K562 (cell line): ENCODE data around the gene DHRS3. TPM values are rescaled to one million over a fixed set of nuclear protein-coding genes. Genes with fewer than 3 reads are reported as not detected.

ENCODE experiments used
- ADNP ChIP-seq: fragments of 200-800 bp; sonication (Bioruptor generic); IDR thresholded peaks from 2 replicates; pipeline ENCODE4 v1.6.1; 2016; ENCODE audit warnings: missing genetic modification characterization, missing compliant biosample characterization
- BCOR ChIP-seq: fragments of 450-650 bp; IDR thresholded peaks from 2 replicates; pipeline ENCODE4 v1.6.1; 2016
- CXXC5 ChIP-seq: fragments of 250-450 bp; sonication (Bioruptor Pico); IDR thresholded peaks from 2 replicates; pipeline ENCODE4 v1.8.0; 2022; ENCODE audit warnings: inconsistent platforms, mild to moderate bottlenecking, moderate library complexity
- EP400 ChIP-seq: fragments of 450-650 bp; IDR thresholded peaks from 2 replicates; pipeline ENCODE4 v1.6.1; 2017; ENCODE audit warnings: antibody characterized with exemption, mild to moderate bottlenecking, moderate library complexity
- HMG20B ChIP-seq: fragments of 250-450 bp; sonication (Bioruptor Pico); IDR thresholded peaks from 2 replicates; pipeline ENCODE4 v1.5.0; 2021; ENCODE audit warnings: mild to moderate bottlenecking
- HNRNPLL ChIP-seq: fragments of 200-400 bp; formaldehyde crosslinking; IDR thresholded peaks from 2 replicates; pipeline ENCODE4 v1.6.1; 2017; ENCODE audit warnings: low read length, low read depth, mild to moderate bottlenecking; ENCODE audit not compliant: poor library complexity, severe bottlenecking
- KDM1A ChIP-seq, 2 experiments: fragments of 450-650 bp; IDR thresholded peaks; 2 replicates each; pipeline ENCODE4 v1.6.1; 2016; ENCODE audit warnings: mild to moderate bottlenecking in 2 of 2
- RBM25 ChIP-seq: fragments of 200-400 bp; formaldehyde crosslinking; IDR thresholded peaks from 2 replicates; pipeline ENCODE4 v1.6.1; 2018; ENCODE audit warnings: low read length, low read depth, moderate library complexity; ENCODE audit not compliant: severe bottlenecking
- SLC30A9 ChIP-seq: fragments of 250-450 bp; sonication (Bioruptor Pico); IDR thresholded peaks from 2 replicates; pipeline ENCODE4 v1.8.0; 2022; ENCODE audit warnings: mild to moderate bottlenecking, moderate library complexity
- ZBTB17 ChIP-seq: fragments of 450-650 bp; formaldehyde crosslinking; IDR thresholded peaks from 2 replicates; pipeline ENCODE4 v1.4.0; 2020; ENCODE audit warnings: mild to moderate bottlenecking
- ZFP36 ChIP-seq: fragments of 150-350 bp; IDR thresholded peaks from 2 replicates; pipeline ENCODE4 v1.6.1; 2018; ENCODE audit warnings: low read length, low read depth; ENCODE audit not compliant: partially characterized antibody
- ZNF282 ChIP-seq: sonication (generic); formaldehyde crosslinking; IDR thresholded peaks from 2 replicates; pipeline ENCODE4 v1.8.1; 2023; ENCODE audit warnings: missing genetic modification reagents
- ZNF408 ChIP-seq: fragments of 250-450 bp; sonication (Bioruptor Pico); IDR thresholded peaks from 2 replicates; pipeline ENCODE4 v1.4.0; 2020; ENCODE audit warnings: low read depth, mild to moderate bottlenecking, moderate library complexity
- ZNF41 ChIP-seq: fragments of 250-450 bp; sonication (Bioruptor Pico); conservative IDR thresholded peaks from 2 replicates; pipeline ENCODE4 v1.4.0; 2020; ENCODE audit warnings: mild to moderate bottlenecking
- ZNF830 ChIP-seq: fragments of 250-450 bp; sonication (Bioruptor Pico); IDR thresholded peaks from 2 replicates; pipeline ENCODE4 v1.5.0; 2021; ENCODE audit warnings: mild to moderate bottlenecking
- polyA plus RNA-seq, 8 experiments: library from polyadenylated mRNA; depleted of rRNA in 4 of 8; stranded (reverse) in 5 of 8; unstranded in 3 of 8; fragments of >200 nt; fragmentation: Nextera tagmentation in 2 of 8; fragmentation: Illumina TruSeq in 1 of 8; extraction: Ambion mirVana in 2 of 8; extraction: Trizol in 1 of 8; gene quantifications; 2 replicates each; pipeline versions ENCODE4 v1.2.1 to v1.2.3, GENCODE V29; 2011 to 2014; ENCODE audit warnings: inconsistent platforms in 1 of 8, missing spikeins in 1 of 8
- total RNA-seq, 7 experiments: library from RNA; depleted of rRNA in 6 of 7; stranded (reverse); fragments of >200 nt in 6 of 7; fragmentation: Illumina TruSeq in 2 of 7; extraction: Trizol in 2 of 7; gene quantifications; 2 replicates each; pipeline versions ENCODE4 v1.2.1 to v1.2.3, GENCODE V29; 2011 to 2021; ENCODE audit warnings: low replicate concordance in 1 of 7
- TF ChIP-seq, protein P1 (sequence below): fragments of 250-450 bp; sonication (Bioruptor Pico); IDR thresholded peaks from 2 replicates; pipeline ENCODE4 v1.8.0; 2021; ENCODE audit warnings: moderate library complexity, mild to moderate bottlenecking, inconsistent platforms
- TF ChIP-seq, protein P2 (sequence below): fragments of 450-650 bp; formaldehyde crosslinking; IDR thresholded peaks from 2 replicates; pipeline ENCODE4 v1.4.0; 2022; ENCODE audit warnings: missing genetic modification characterization
- TF ChIP-seq, protein P3 (sequence below), 2 experiments: fragments of 450-650 bp in 1 of 2; sonication (generic) in 1 of 2; formaldehyde crosslinking in 1 of 2; IDR thresholded peaks in 1 of 2; conservative IDR thresholded peaks in 1 of 2; 2 replicates each; pipeline versions ENCODE4 v1.6.1 to v1.8.1; 2016 to 2023; ENCODE audit warnings: mild to moderate bottlenecking in 2 of 2, moderate library complexity in 2 of 2, inconsistent platforms in 1 of 2, missing genetic modification reagents in 1 of 2
- TF ChIP-seq, protein P4 (sequence below): fragments of 450-650 bp; IDR thresholded peaks from 2 replicates; pipeline ENCODE4 v1.7.1; 2018; ENCODE audit warnings: mild to moderate bottlenecking, low read depth; ENCODE audit not compliant: partially characterized antibody
- TF ChIP-seq, protein P5 (sequence below): IDR thresholded peaks from 3 replicates; pipeline ENCODE4 v1.6.1; 2011; ENCODE audit warnings: borderline replicate concordance, mild to moderate bottlenecking; ENCODE audit not compliant: insufficient read length, insufficient read depth
- TF ChIP-seq, protein P6 (sequence below): fragments of 450-650 bp; formaldehyde crosslinking; IDR thresholded peaks from 2 replicates; pipeline ENCODE4 v1.4.0; 2020; ENCODE audit warnings: mild to moderate bottlenecking

Gene DHRS3
- total and polyA plus RNA-seq, 9 of the 15 experiments (the other 6 are each of a cell fraction or from before 2014, with no cell fraction given), result 21.0 to 116 (median 58.7) TPM

DNA sequence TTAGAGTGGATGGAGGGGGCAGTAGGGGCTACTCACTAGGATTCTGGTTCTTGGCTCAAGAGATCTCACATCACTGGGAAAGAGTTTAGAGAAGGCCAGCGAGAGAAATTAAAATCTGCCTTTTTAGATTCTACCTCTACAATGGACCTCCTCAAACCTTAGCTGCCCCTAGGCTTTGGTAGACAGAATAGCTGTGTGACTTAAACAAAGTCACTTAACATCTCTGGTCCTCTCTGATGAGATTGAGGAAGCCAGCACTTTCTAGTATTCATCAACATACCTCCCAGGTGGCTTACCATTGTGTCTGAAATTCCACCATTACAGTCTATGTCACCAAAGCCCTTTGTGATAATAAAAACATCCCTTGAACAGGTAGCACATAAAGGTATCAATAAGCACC is 44.5 kb upstream of the DHRS3 start (continued):
- peak; percentile 94 for TF ChIP-seq RBM25
- TF ChIP-seq ZNF41 (CRISPR knock-in tag), result no peak
- TF ChIP-seq, protein P1, sequence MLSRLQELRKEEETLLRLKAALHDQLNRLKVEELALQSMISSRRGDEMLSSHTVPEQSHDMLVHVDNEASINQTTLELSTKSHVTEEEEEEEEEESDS (CRISPR knock-in tag), result no peak
- TF ChIP-seq, protein P2, sequence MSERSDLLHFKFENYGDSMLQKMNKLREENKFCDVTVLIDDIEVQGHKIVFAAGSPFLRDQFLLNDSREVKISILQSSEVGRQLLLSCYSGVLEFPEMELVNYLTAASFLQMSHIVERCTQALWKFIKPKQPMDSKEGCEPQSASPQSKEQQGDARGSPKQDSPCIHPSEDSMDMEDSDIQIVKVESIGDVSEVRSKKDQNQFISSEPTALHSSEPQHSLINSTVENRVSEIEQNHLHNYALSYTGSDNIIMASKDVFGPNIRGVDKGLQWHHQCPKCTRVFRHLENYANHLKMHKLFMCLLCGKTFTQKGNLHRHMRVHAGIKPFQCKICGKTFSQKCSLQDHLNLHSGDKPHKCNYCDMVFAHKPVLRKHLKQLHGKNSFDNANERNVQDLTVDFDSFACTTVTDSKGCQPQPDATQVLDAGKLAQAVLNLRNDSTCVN, result no peak
- TF ChIP-seq ZNF830 (CRISPR knock-in tag), result no peak
- peak; percentile 67 for TF ChIP-seq ZFP36
- TF ChIP-seq, protein P3, sequence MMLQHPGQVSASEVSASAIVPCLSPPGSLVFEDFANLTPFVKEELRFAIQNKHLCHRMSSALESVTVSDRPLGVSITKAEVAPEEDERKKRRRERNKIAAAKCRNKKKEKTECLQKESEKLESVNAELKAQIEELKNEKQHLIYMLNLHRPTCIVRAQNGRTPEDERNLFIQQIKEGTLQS (IDR thresholded peaks at IDR 0.05), result no peak
- TF ChIP-seq, protein P3 (CRISPR knock-in tag; conservative IDR thresholded peaks at IDR 0.05), result no peak
- TF ChIP-seq BCOR, result peak; percentile 65; the same call in 1 of the 2 replicates
- TF ChIP-seq HMG20B (CRISPR knock-in tag), result no peak
- TF ChIP-seq ZBTB17, result no peak
- TF ChIP-seq, protein P4, sequence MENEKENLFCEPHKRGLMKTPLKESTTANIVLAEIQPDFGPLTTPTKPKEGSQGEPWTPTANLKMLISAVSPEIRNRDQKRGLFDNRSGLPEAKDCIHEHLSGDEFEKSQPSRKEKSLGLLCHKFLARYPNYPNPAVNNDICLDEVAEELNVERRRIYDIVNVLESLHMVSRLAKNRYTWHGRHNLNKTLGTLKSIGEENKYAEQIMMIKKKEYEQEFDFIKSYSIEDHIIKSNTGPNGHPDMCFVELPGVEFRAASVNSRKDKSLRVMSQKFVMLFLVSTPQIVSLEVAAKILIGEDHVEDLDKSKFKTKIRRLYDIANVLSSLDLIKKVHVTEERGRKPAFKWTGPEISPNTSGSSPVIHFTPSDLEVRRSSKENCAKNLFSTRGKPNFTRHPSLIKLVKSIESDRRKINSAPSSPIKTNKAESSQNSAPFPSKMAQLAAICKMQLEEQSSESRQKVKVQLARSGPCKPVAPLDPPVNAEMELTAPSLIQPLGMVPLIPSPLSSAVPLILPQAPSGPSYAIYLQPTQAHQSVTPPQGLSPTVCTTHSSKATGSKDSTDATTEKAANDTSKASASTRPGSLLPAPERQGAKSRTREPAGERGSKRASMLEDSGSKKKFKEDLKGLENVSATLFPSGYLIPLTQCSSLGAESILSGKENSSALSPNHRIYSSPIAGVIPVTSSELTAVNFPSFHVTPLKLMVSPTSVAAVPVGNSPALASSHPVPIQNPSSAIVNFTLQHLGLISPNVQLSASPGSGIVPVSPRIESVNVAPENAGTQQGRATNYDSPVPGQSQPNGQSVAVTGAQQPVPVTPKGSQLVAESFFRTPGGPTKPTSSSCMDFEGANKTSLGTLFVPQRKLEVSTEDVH, result no peak
- TF ChIP-seq CXXC5 (CRISPR knock-in tag), result no peak
- 0 out of 2 replicates have a peak, but pooled peaks have one; percentile 31 for TF ChIP-seq ADNP (tag)
- TF ChIP-seq ZNF282 (CRISPR knock-in tag), result no peak
- TF ChIP-seq, protein P5, sequence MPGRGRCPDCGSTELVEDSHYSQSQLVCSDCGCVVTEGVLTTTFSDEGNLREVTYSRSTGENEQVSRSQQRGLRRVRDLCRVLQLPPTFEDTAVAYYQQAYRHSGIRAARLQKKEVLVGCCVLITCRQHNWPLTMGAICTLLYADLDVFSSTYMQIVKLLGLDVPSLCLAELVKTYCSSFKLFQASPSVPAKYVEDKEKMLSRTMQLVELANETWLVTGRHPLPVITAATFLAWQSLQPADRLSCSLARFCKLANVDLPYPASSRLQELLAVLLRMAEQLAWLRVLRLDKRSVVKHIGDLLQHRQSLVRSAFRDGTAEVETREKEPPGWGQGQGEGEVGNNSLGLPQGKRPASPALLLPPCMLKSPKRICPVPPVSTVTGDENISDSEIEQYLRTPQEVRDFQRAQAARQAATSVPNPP, result no peak
- no peak for TF ChIP-seq SLC30A9 (CRISPR knock-in tag)
- TF ChIP-seq KDM1A (IDR thresholded peaks at IDR 0.05), result peak in 1 of 2 experiments; percentile 56; a peak in 1 of 4 replicates
- no peak for TF ChIP-seq EP400
- no peak for TF ChIP-seq ZNF408 (CRISPR knock-in tag)
- TF ChIP-seq, protein P6, sequence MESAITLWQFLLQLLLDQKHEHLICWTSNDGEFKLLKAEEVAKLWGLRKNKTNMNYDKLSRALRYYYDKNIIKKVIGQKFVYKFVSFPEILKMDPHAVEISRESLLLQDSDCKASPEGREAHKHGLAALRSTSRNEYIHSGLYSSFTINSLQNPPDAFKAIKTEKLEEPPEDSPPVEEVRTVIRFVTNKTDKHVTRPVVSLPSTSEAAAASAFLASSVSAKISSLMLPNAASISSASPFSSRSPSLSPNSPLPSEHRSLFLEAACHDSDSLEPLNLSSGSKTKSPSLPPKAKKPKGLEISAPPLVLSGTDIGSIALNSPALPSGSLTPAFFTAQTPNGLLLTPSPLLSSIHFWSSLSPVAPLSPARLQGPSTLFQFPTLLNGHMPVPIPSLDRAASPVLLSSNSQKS, result no peak
- TF ChIP-seq HNRNPLL, result no peak
